Uterus (tissue), 2 donors: ENCODE results near the gene RAD51B.

Experiments used
- CTCF ChIP-seq, 4 experiments: fragments of 200-600 bp in 2 of 4; fragments of 450-650 bp in 2 of 4; sonication (generic) in 2 of 4; IDR thresholded peaks; one replicate each; pipeline ENCODE4 v1.5.1; 2016 to 2019; ENCODE audit warnings: antibody characterized with exemption in 4 of 4, mild to moderate bottlenecking in 2 of 4, moderate library complexity in 1 of 4
- POLR2A ChIP-seq, 2 donors: fragments of 450-650 bp; IDR thresholded peaks; one replicate each; pipeline ENCODE4 v1.6.1; 2016; ENCODE audit warnings: antibody characterized with exemption in 2 of 2, mild to moderate bottlenecking in 1 of 2, moderate library complexity in 1 of 2

- no peak for TF ChIP-seq CTCF (IDR thresholded peaks at IDR 0.05)
- TF ChIP-seq POLR2A (IDR thresholded peaks at IDR 0.05): no peak
Measured at GRCh38 chr14:68603533-68604360, 784.2 kb downstream of the RAD51B start.
